ENCODE results near the gene SLC16A2. TPM values are rescaled to one million over a fixed set of nuclear protein-coding genes. Genes with fewer than 3 reads are reported as not detected.
A peak's percentile ranks its signal among the peaks of the same experiment; 100 is the strongest.

SLC16A2 gene
- total RNA-seq, 1 experiment from 2014 or later = 17.8 TPM

DNA sequence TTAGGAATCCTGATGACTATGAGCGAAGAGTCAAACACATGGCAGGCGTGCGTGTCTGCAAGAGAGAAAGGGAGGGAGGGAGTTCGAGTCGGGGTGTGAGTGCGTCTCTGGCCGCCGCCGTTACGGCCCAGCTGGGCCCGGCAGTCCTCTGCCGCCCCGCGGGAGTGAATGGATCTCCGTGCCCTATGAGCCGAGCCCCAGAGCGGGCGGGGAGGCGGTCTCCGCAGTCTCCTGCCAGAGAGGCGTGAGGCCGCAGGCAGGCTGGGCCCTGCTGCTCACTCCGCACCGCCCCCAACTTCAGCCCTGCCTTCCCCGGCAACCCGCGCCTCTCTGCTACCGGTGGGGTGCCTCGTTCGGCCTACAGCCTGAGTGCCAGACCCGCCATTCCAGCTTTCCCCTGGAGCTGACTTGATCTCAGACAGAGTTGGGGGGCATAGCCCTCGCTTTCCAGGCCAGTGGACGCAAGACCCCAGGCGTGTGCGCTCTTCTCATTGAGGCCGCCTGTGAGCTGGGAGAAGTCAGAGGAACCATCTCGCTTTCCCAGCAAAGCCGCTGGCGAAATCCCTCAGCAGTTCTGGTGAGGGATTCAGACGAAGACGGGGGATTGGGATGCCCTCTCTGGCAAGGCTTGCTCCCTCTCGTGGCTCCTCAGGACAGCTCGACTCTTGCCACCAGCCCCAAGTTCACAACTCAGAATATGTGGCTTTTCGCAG lies 1.4 kb downstream of the SLC16A2 start:
- no peaks in the 10 kb centered on the region for H3K27me3 ChIP-seq (replicated peaks; ENCODE audit: insufficient read depth, low read depth, low read length, poor library complexity)
- TF ChIP-seq, protein P1, sequence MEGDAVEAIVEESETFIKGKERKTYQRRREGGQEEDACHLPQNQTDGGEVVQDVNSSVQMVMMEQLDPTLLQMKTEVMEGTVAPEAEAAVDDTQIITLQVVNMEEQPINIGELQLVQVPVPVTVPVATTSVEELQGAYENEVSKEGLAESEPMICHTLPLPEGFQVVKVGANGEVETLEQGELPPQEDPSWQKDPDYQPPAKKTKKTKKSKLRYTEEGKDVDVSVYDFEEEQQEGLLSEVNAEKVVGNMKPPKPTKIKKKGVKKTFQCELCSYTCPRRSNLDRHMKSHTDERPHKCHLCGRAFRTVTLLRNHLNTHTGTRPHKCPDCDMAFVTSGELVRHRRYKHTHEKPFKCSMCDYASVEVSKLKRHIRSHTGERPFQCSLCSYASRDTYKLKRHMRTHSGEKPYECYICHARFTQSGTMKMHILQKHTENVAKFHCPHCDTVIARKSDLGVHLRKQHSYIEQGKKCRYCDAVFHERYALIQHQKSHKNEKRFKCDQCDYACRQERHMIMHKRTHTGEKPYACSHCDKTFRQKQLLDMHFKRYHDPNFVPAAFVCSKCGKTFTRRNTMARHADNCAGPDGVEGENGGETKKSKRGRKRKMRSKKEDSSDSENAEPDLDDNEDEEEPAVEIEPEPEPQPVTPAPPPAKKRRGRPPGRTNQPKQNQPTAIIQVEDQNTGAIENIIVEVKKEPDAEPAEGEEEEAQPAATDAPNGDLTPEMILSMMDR (conservative IDR thresholded peaks at IDR 0.05; ENCODE audit: low read depth, low read length) = no peak
- no peak for TF ChIP-seq EZH2 (IDR thresholded peaks at IDR 0.05; ENCODE audit: borderline replicate concordance, low read depth, low read length, poor library complexity, severe bottlenecking)
- H3K4me3 ChIP-seq (ENCODE audit: low read depth, low read length, poor library complexity, severe bottlenecking) = peak overlapping the region; percentile 62
- peak; percentile 45 for DNase-seq (ENCODE audit: low spot score)
- H3K27ac ChIP-seq (ENCODE audit: low read depth, low read length, poor library complexity, severe bottlenecking) = no peak overlapping the region
- intact Hi-C loops (cut with micrococcal nuclease; ENCODE audit: unreplicated experiment) = loop anchor here (5.0 kb wide), 1 partner anchor 115 kb away; no protein-coding TSS in a partner anchor
- no peaks in the 10 kb centered on the region for H3K36me3 ChIP-seq (ENCODE audit: insufficient read depth, low read length, poor library complexity, severe bottlenecking)
- H3K9me3 ChIP-seq (ENCODE audit: low read depth, low read length, poor library complexity, severe bottlenecking) = no peaks in the 10 kb centered on the region
- no TSS peak for BruUV-seq (replicated peaks)
- H3K4me1 ChIP-seq (ENCODE audit: insufficient read depth, low read length, poor library complexity, severe bottlenecking) = no peaks in the 10 kb centered on the region
- ChIA-PET CTCF (no interaction called here), POLR2A (ENCODE audit: low non-redundant PET) (no interaction called here)

DNA sequence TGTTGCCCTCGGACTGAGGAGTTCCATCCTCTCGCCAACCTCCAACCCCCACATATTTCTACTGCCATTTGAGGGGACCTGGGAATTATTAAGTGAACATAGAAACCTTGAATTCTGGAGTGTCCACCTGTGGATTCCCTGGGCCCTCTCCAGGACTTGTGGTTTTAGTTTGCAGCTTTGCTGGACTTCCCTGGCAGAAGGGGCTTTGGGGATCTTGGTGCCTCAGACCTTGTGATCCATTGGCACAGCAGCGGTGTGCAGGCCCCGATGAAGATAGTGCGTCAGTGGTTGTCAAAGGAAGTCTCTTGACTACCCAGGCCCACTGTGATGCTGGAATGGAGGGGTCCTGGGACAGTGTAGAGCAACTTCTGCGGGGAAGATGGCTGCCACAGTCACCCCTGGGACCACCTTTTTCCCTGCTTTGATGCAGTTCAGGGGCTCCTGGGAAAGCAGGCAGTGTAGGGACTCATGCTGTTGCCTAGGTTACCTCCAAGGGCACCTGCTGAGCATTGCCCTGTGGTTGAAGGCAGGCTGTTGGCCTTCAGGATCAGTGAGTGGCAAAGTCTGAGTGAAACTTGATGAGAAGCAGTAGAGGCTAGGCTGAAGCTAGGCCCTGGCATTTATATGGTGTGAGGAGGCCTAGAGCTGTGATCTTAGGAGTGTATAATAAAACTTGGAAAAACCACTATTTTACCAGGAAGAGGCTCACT lies 2.2 kb downstream of the SLC16A2 start:
- intact Hi-C loops (cut with micrococcal nuclease; ENCODE audit: unreplicated experiment) = loop anchor here (5.0 kb wide), 1 partner anchor 114 kb away; no protein-coding TSS in a partner anchor
- ChIA-PET POLR2A (ENCODE audit: low non-redundant PET) (no interaction called here), CTCF (no interaction called here)
- Histone ChIP-seq H3K4me3 (ENCODE audit: low read depth, low read length, poor library complexity, severe bottlenecking) (no peak overlapping the region), H3K4me1 (ENCODE audit: insufficient read depth, low read length, poor library complexity, severe bottlenecking) (no peaks in the 10 kb centered on the region), H3K27ac (ENCODE audit: low read depth, low read length, poor library complexity, severe bottlenecking) (no peak overlapping the region), H3K36me3 (ENCODE audit: insufficient read depth, low read length, poor library complexity, severe bottlenecking) (no peaks in the 10 kb centered on the region), H3K9me3 (ENCODE audit: low read depth, low read length, poor library complexity, severe bottlenecking) (no peaks in the 10 kb centered on the region), H3K27me3 (replicated peaks; ENCODE audit: insufficient read depth, low read depth, low read length, poor library complexity) (no peaks in the 10 kb centered on the region)
- no peak for DNase-seq (ENCODE audit: low spot score)
- no peak for TF ChIP-seq EZH2 (IDR thresholded peaks at IDR 0.05; ENCODE audit: borderline replicate concordance, low read depth, low read length, poor library complexity, severe bottlenecking)
- TF ChIP-seq, protein P1 (conservative IDR thresholded peaks at IDR 0.05; ENCODE audit: low read depth, low read length) = no peak
- BruUV-seq (replicated peaks) = no TSS peak

DNA sequence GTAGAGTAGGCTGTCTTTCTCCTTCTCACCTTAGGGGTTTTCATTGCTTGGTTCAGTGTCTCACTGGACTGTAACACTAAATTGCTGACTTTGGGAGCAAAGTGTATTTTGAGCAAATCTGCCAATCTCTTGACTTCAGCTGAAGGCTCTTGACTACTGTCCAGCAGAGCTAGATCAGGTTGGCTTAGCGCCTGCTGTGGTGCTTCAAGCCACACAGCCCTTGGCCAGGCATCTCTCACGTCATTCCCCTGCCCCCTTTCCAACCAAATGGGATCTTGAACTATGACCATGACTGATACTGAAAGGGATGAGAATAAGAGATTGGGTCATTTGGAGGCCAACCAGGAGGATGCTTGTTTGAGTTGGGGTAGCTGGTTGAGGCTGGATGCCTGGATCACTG lies 4.8 kb downstream of the SLC16A2 start:
- Histone ChIP-seq H3K27me3 (replicated peaks; ENCODE audit: insufficient read depth, low read depth, low read length, poor library complexity) (no peaks in the 10 kb centered on the region), H3K4me3 (ENCODE audit: low read depth, low read length, poor library complexity, severe bottlenecking) (no peak overlapping the region), H3K27ac (ENCODE audit: low read depth, low read length, poor library complexity, severe bottlenecking) (no peak overlapping the region), H3K9me3 (ENCODE audit: low read depth, low read length, poor library complexity, severe bottlenecking) (no peaks in the 10 kb centered on the region), H3K4me1 (ENCODE audit: insufficient read depth, low read length, poor library complexity, severe bottlenecking) (no peaks in the 10 kb centered on the region), H3K36me3 (ENCODE audit: insufficient read depth, low read length, poor library complexity, severe bottlenecking) (no peaks in the 10 kb centered on the region)
- ChIA-PET POLR2A (ENCODE audit: low non-redundant PET) (no interaction called here), CTCF (no interaction called here)
- TF ChIP-seq EZH2 (IDR thresholded peaks at IDR 0.05; ENCODE audit: borderline replicate concordance, low read depth, low read length, poor library complexity, severe bottlenecking) = no peak
- TF ChIP-seq, protein P1 (conservative IDR thresholded peaks at IDR 0.05; ENCODE audit: low read depth, low read length) = no peak
- no TSS peak for BruUV-seq (replicated peaks)
- DNase-seq (ENCODE audit: low spot score) = no peak
- intact Hi-C loops (cut with micrococcal nuclease; ENCODE audit: unreplicated experiment) = no loop called here
